CD14-positive monocyte (primary cell): Measurements from ENCODE around the gene ABCE1. TPM values are rescaled to one million over a fixed set of nuclear protein-coding genes. Genes with fewer than 3 reads are reported as not detected.

Source experiments
- DNase-seq, 3 donors: peaks; one replicate each; pipeline ENCODE4 v3.0.0-alpha.2; 2011 to 2022
- H2AFZ ChIP-seq: 2 replicates; pipeline ENCODE4 v1.6.0; 2012; ENCODE audit warnings: mild to moderate bottlenecking, low read depth, low read length, inconsistent platforms; ENCODE audit not compliant: insufficient read depth, poor library complexity, severe bottlenecking
- H3K27ac ChIP-seq, 2 donors: 1 replicate in 1 of 2; 2 replicates in 1 of 2; pipeline ENCODE4 v1.5.1; 2012 to 2013; ENCODE audit warnings: low read length in 2 of 2, control low read depth in 1 of 2, inconsistent platforms in 1 of 2, low read depth in 1 of 2, mild to moderate bottlenecking in 1 of 2
- H3K27me3 ChIP-seq, 2 donors: one replicate each; pipeline versions ENCODE4 v1.6.0 to v1.6.1; 2011 to 2013; ENCODE audit warnings: low read length in 2 of 2; ENCODE audit not compliant: control insufficient read depth in 2 of 2, insufficient read depth in 2 of 2
- H3K36me3 ChIP-seq, 2 donors: replicated peaks in 1 of 2; 1 replicate in 1 of 2; 2 replicates in 1 of 2; pipeline versions ENCODE4 v1.5.1 to v1.6.1; 2012 to 2013; ENCODE audit warnings: low read length in 2 of 2, control low read depth in 1 of 2, inconsistent platforms in 1 of 2, mild to moderate bottlenecking in 1 of 2; ENCODE audit not compliant: insufficient read depth in 2 of 2, control insufficient read depth in 1 of 2
- H3K4me1 ChIP-seq, 2 donors: 1 replicate in 1 of 2; 2 replicates in 1 of 2; pipeline versions ENCODE4 v1.5.1 to v1.6.1; 2012 to 2013; ENCODE audit warnings: low read length in 2 of 2, control low read depth in 1 of 2, inconsistent platforms in 1 of 2, mild to moderate bottlenecking in 1 of 2, moderate library complexity in 1 of 2; ENCODE audit not compliant: insufficient read depth in 2 of 2, control insufficient read depth in 1 of 2
- H3K4me2 ChIP-seq: replicated peaks from 2 replicates; pipeline ENCODE3; 2012; ENCODE audit warnings: low read length, moderate library complexity, mild to moderate bottlenecking; ENCODE audit not compliant: poor library complexity, severe bottlenecking; ENCODE audit errors: extremely low read depth
- H3K4me3 ChIP-seq, 3 experiments: fragments of 200-600 bp in 1 of 3; sonication (generic) in 1 of 3; replicated peaks in 1 of 3; 1 replicate in 2 of 3; 2 replicates in 1 of 3; pipeline ENCODE4 v1.5.1; 2011 to 2013; ENCODE audit warnings: low read length in 3 of 3, mild to moderate bottlenecking in 3 of 3, control low read depth in 2 of 3, low read depth in 2 of 3, inconsistent platforms in 1 of 3, moderate library complexity in 1 of 3
- H3K79me2 ChIP-seq: 2 replicates; pipeline ENCODE4 v1.6.0; 2012; ENCODE audit warnings: mild to moderate bottlenecking, control low read depth, inconsistent platforms, low read length, moderate library complexity; ENCODE audit not compliant: insufficient read depth
- H3K9ac ChIP-seq: 2 replicates; pipeline ENCODE4 v1.6.0; 2017; ENCODE audit warnings: low read length, mild to moderate bottlenecking; ENCODE audit not compliant: insufficient read depth, poor library complexity, severe bottlenecking
- H3K9me3 ChIP-seq, 2 donors: replicated peaks in 1 of 2; 1 replicate in 1 of 2; 2 replicates in 1 of 2; pipeline versions ENCODE4 v1.5.1 to v1.6.1; 2012 to 2013; ENCODE audit warnings: low read length in 2 of 2, control low read depth in 1 of 2; ENCODE audit not compliant: control insufficient read depth in 1 of 2, insufficient read depth in 1 of 2
- H4K20me1 ChIP-seq: 2 replicates; pipeline ENCODE4 v1.6.0; 2012; ENCODE audit warnings: mild to moderate bottlenecking, low read length, control low read depth, moderate library complexity; ENCODE audit not compliant: insufficient read depth
- H3K27ac Mint-ChIP-seq, 7 donors: one replicate each; pipeline ENCODE4 v1.8.0; 2020; ENCODE audit warnings: mild to moderate bottlenecking in 7 of 7, mixed read lengths in 7 of 7, moderate library complexity in 6 of 7, inconsistent platforms in 2 of 7
- H3K27me3 Mint-ChIP-seq, 3 donors: one replicate each; pipeline ENCODE4 v1.8.0; 2021 to 2022; ENCODE audit warnings: low read depth in 3 of 3, mild to moderate bottlenecking in 3 of 3, mixed read lengths in 3 of 3, moderate library complexity in 3 of 3, inconsistent platforms in 1 of 3
- H3K36me3 Mint-ChIP-seq, 2 donors: one replicate each; pipeline ENCODE4 v1.8.0; 2020; ENCODE audit warnings: mixed read lengths in 2 of 2, inconsistent platforms in 1 of 2, mild to moderate bottlenecking in 1 of 2
- H3K4me1 Mint-ChIP-seq: one replicate; pipeline ENCODE4 v1.8.0; 2020; ENCODE audit warnings: mild to moderate bottlenecking, mixed read lengths
- H3K4me3 Mint-ChIP-seq, 2 donors: one replicate each; pipeline ENCODE4 v1.8.0; 2020; ENCODE audit warnings: mild to moderate bottlenecking in 2 of 2, mixed read lengths in 2 of 2, moderate library complexity in 1 of 2
- H3K9me3 Mint-ChIP-seq, 7 donors: one replicate each; pipeline ENCODE4 v1.8.0; 2020 to 2022; ENCODE audit warnings: mixed read lengths in 7 of 7, mild to moderate bottlenecking in 6 of 7, moderate library complexity in 6 of 7, inconsistent platforms in 2 of 7
- WGBS: methylation state at CpG from one replicate; pipeline ENCODE4 v1.1.5; 2013; ENCODE audit warnings: missing lambda C conversion rate; ENCODE audit not compliant: insufficient coverage; 5-methylcytosine and 5-hydroxymethylcytosine counted together
- intact Hi-C, 2 donors: fragments of 100-400 bp; cut with micrococcal nuclease; formaldehyde crosslinking; loops; one replicate each; pipeline versions ENCODE4 v1.15.0 to v1.15.1; 2023
- polyA plus RNA-seq, 3 donors: library from polyadenylated mRNA; depleted of rRNA in 1 of 3; unstranded in 2 of 3; stranded (reverse) in 1 of 3; fragments of 300-500 nt in 2 of 3; fragments of >200 nt in 1 of 3; fragmentation: Illumina TruSeq in 2 of 3; gene quantifications; 1 replicate in 2 of 3; 2 replicates in 1 of 3; pipeline ENCODE4 v1.2.3, GENCODE V29; 2012 to 2021
- TF ChIP-seq, protein P1 (sequence below): fragments of 200-600 bp; IDR thresholded peaks from one replicate; pipeline ENCODE4 v1.8.0; 2022; ENCODE audit warnings: antibody characterized with exemption, mild to moderate bottlenecking

The ABCE1 gene
- polyA plus RNA-seq, 3 donors: 22.1 to 25.0 (median 23.7) TPM

DNA sequence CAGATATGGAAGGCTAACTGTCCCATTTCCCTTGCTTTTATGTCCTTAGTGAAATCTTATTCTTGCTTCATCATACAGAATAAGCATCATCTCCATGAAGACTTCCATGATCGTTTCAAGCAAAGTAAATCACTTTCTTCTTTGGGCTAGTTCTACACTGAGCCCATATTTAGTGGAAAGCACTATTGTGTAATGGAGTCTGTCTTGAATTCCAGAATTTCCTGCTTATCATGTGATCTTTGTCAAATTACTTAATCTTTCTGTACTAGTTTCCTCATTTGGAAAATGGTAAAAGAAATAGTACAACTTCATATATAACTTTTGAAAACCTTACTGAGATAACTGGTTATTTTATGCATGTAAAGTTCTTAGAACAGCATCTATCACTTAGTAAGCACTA, 7.7 kb upstream of the ABCE1 start:
- TF ChIP-seq, protein P1, sequence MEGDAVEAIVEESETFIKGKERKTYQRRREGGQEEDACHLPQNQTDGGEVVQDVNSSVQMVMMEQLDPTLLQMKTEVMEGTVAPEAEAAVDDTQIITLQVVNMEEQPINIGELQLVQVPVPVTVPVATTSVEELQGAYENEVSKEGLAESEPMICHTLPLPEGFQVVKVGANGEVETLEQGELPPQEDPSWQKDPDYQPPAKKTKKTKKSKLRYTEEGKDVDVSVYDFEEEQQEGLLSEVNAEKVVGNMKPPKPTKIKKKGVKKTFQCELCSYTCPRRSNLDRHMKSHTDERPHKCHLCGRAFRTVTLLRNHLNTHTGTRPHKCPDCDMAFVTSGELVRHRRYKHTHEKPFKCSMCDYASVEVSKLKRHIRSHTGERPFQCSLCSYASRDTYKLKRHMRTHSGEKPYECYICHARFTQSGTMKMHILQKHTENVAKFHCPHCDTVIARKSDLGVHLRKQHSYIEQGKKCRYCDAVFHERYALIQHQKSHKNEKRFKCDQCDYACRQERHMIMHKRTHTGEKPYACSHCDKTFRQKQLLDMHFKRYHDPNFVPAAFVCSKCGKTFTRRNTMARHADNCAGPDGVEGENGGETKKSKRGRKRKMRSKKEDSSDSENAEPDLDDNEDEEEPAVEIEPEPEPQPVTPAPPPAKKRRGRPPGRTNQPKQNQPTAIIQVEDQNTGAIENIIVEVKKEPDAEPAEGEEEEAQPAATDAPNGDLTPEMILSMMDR: no peak
- no CpG with 5 or more reads among the region's 1 CpG for WGBS
- Histone ChIP-seq H3K79me2 (peaks cover 62% of the 10 kb centered on the region), H3K36me3 (peaks cover 51 to 80% of the 10 kb centered on the region in 2 donors), H4K20me1 (no peaks in the 10 kb centered on the region), H3K9ac (no peak overlapping the region), H3K4me3 (no peak overlapping the region), H3K4me2 (no peak overlapping the region), H3K27me3 (no peaks in the 10 kb centered on the region), H2AFZ (no peak overlapping the region), H3K4me1 (peaks cover 5 to 6% of the 10 kb centered on the region in 2 donors), H3K9me3 (peaks cover 8 to 10% of the 10 kb centered on the region in 2 donors), H3K27ac (peak overlapping the region in 1 of 2 donors; percentile 46)
- DNase-seq: peak in 2 of 3 donors; percentile 10 to 41
- Mint-ChIP-seq H3K36me3 (peaks cover 64 to 86% of the 10 kb centered on the region in 2 donors), H3K27me3 (no peaks in the 10 kb centered on the region), H3K4me3 (no peak overlapping the region), H3K4me1 (peaks cover 22% of the 10 kb centered on the region), H3K9me3 (peaks cover 10 to 20% (median 16%) of the 10 kb centered on the region in 7 donors), H3K27ac (peak overlapping the region in 1 of 7 donors; percentile 18)
- intact Hi-C loops: loop anchor here in 1 of 2 donors (10.0 kb wide), 1 partner anchor 1576 kb away; the partner anchor contains the start of gene SMARCA5

DNA sequence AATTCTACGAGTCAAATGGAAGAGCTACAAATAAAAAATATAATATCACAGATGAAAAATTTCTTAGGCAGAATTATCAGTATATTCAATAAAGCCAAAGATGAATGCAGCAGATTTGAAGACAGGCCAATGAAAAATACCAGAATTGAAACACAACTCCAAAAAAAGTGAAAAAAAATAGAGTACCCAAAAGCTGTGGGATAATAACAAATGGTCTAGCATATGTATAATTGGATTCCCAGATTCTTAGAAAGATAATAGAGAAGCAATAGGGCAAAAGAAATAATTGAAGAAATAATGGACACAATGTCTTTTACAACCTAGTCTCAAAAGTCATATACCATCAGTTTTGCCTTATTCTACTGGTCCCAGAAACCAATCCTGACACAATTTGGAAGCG, 4.5 kb upstream of the ABCE1 start:
- no peak overlapping the region for H3K27ac Mint-ChIP-seq
- peaks cover 8 to 19% (median 15%) of the 10 kb centered on the region in 7 donors for H3K9me3 Mint-ChIP-seq
- Histone ChIP-seq H3K9me3 (peaks cover 8 to 10% of the 10 kb centered on the region in 2 donors), H3K4me3 (no peak overlapping the region), H3K79me2 (peaks cover 67% of the 10 kb centered on the region), H3K27me3 (no peaks in the 10 kb centered on the region), H3K36me3 (peaks cover 49 to 68% of the 10 kb centered on the region in 2 donors), H3K4me2 (no peak overlapping the region), H3K9ac (no peak overlapping the region), H4K20me1 (no peaks in the 10 kb centered on the region), H2AFZ (no peak overlapping the region), H3K4me1 (peaks cover 14 to 22% of the 10 kb centered on the region in 2 donors), H3K27ac (no peak overlapping the region)
- intact Hi-C loops: loop anchor here in 1 of 2 donors (10.0 kb wide), 1 partner anchor 1579 kb away; the partner anchor contains the start of gene SMARCA5
- WGBS: no CpG with 5 or more reads among the region's 2 CpGs
- no peak for DNase-seq
- TF ChIP-seq, protein P1: no peak
- H3K4me1 Mint-ChIP-seq: peaks cover 23% of the 10 kb centered on the region
- H3K4me3 Mint-ChIP-seq: no peak overlapping the region
- peaks cover 48 to 60% of the 10 kb centered on the region in 2 donors for H3K36me3 Mint-ChIP-seq
- H3K27me3 Mint-ChIP-seq: no peaks in the 10 kb centered on the region
